Large intestine (tissue), 3 donors: ENCODE data around the gene CBLIF. TPM values are rescaled to one million over a fixed set of nuclear protein-coding genes. Genes with fewer than 3 reads are reported as not detected.

Source experiments
- DNase-seq, 2 donors: peaks; one replicate each; pipeline versions ENCODE4 v3.0.0 to v3.0.0-alpha.2; 2013
- H3K27ac ChIP-seq: one replicate; pipeline ENCODE4 v1.5.1; 2013; ENCODE audit warnings: low read length
- H3K27me3 ChIP-seq: 2 replicates; pipeline ENCODE4 v1.6.1; 2013; ENCODE audit warnings: low read length; ENCODE audit not compliant: control insufficient read depth, insufficient read depth
- H3K36me3 ChIP-seq: 2 replicates; pipeline ENCODE4 v1.6.1; 2013; ENCODE audit warnings: low read length; ENCODE audit not compliant: control insufficient read depth, insufficient read depth
- H3K4me1 ChIP-seq: one replicate; pipeline ENCODE4 v1.6.1; 2013; ENCODE audit warnings: low read length; ENCODE audit not compliant: control insufficient read depth, insufficient read depth
- H3K4me3 ChIP-seq: one replicate; pipeline ENCODE4 v1.5.1; 2013; ENCODE audit warnings: low read length
- H3K9me3 ChIP-seq: one replicate; pipeline ENCODE4 v1.6.1; 2013; ENCODE audit warnings: mild to moderate bottlenecking, low read depth, low read length, moderate library complexity; ENCODE audit not compliant: control insufficient read depth
- WGBS: methylation state at CpG from one replicate; pipeline ENCODE4 v1.1.5; 2013; ENCODE audit warnings: low lambda C conversion rate; ENCODE audit not compliant: insufficient coverage; 5-methylcytosine and 5-hydroxymethylcytosine counted together
- polyA plus RNA-seq: library from polyadenylated mRNA; unstranded; fragments of 120-200 nt; gene quantifications from one replicate; pipeline ENCODE4 v1.2.1, GENCODE V29; 2013

The CBLIF gene
- polyA plus RNA-seq, 1 donor: 0.52 TPM

DNA sequence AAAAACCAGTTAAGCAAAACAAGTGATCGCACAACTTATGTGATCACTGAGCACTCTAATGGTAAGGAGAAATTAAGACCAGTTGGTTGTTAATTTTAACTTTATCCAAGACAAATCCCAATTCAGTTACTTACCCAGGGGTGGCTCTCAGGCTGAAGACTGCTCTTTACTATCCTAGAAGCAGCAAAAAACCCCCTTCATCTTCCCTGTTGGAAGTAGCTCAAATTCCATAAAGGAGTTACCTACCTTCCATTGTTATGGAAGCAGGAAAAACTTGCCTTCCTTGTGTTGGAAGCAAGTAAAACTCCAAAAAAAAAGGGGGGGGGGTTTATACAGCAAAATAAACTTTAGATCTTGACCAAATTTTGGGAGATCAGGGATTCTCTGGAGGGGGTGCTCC, 29.5 kb downstream of the CBLIF start:
- Histone ChIP-seq H3K36me3 (no peaks in the 10 kb centered on the region), H3K27ac (no peak overlapping the region)
- 80% methylated on average over 1 of the region's 1 CpG for WGBS

DNA sequence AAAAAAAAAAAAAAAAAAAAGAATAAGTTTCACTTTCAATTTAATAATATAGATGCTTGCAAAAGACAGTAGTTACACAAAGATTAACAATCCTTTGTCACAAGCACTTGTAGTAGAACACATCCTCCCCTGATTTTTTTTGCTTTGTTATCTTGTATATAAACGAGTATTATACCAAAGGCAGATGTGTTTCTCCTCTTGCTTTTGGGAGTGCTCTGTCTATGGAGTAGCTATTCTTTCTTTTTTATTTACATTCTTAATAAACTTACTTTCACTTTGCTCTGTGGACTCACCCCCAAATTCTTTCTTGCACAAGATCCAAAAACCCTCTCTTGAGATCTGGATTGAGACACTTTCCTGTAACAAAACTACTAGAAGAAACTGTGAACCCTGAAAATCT, 31.3 kb downstream of the CBLIF start:
- peak in 1 of 2 donors; percentile 11 for DNase-seq
- Histone ChIP-seq H3K36me3 (no peaks in the 10 kb centered on the region), H3K27me3 (no peaks in the 10 kb centered on the region), H3K27ac (no peak overlapping the region), H3K9me3 (no peaks in the 10 kb centered on the region), H3K4me1 (peaks cover 8% of the 10 kb centered on the region), H3K4me3 (no peak overlapping the region)
- 100% methylated on average over 1 of the region's 1 CpG for WGBS

More for the DNA sequence above, 29.5 kb downstream of the CBLIF start:
- no peaks in the 10 kb centered on the region for H3K27me3 ChIP-seq
- H3K4me1 ChIP-seq: peaks cover 6% of the 10 kb centered on the region
- no peak for DNase-seq
- H3K4me3 ChIP-seq: no peak overlapping the region
- H3K9me3 ChIP-seq: no peaks in the 10 kb centered on the region

DNA sequence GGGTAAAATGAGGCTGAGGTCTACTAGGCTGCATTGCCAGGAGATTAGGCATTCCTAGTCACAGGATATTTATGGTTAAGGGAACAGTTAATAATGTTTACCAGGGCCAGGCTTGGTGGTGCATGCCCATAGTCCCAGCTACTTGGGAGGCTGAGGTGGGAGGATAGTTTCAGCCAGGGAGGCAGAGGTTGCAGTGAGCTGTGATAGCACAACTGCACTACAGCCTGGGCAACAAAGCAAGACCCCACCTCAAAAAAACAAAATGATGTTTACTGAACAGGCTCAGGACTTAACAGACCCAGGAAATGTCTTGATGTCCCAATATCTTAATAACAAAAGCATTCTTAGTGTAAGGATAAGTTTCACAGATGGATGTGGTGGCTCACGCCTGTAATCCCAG, 31.9 kb downstream of the CBLIF start:
- WGBS: no CpG with 5 or more reads among the region's 1 CpG
- H3K9me3 ChIP-seq: no peaks in the 10 kb centered on the region
- peaks cover 2% of the 10 kb centered on the region for H3K36me3 ChIP-seq
- DNase-seq: no peak
- peaks cover 8% of the 10 kb centered on the region for H3K4me1 ChIP-seq
- H3K27ac ChIP-seq: no peak overlapping the region
- H3K27me3 ChIP-seq: no peaks in the 10 kb centered on the region
- H3K4me3 ChIP-seq: no peak overlapping the region

DNA sequence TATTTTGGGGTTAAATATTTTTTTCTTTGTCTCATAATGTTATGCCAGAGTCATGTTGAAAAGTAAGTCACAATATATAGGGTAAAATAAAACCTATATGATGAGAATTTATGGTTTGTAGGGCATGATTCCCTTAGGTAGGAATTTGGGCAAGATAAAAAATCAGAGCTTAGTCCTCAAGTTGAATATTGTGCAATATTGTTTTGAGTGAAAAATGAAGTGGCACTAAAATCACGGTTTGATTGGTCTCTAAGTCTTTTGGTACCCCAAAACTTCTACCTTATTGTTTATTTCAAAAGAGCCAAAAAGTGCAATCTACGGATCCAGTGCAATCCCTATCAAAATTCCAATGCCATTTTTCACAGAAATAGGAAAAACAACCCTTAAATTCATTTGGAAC, 33.1 kb downstream of the CBLIF start:
- no peak for DNase-seq
- Histone ChIP-seq H3K27ac (no peak overlapping the region), H3K4me1 (peaks cover 12% of the 10 kb centered on the region), H3K4me3 (no peak overlapping the region), H3K9me3 (no peaks in the 10 kb centered on the region), H3K27me3 (no peaks in the 10 kb centered on the region), H3K36me3 (peaks cover 9% of the 10 kb centered on the region)
- 83% methylated on average over 1 of the region's 2 CpGs for WGBS

DNA sequence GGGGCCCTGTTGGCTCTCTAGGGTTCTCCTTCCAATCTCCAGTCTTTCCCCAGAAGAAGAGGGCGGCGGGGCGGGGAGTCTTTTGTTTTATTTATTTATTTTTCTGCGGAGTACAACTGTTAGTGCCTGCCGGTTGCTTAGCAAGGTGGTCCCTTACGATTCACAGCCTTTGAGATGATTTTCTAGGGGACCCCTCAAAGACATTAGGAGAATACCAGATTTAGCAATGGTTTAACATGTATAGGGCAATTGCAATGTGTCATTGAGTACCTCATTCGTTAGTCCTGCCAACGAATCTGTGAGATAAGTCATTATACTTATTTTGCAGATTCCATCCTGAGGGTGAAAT, 34.4 kb downstream of the CBLIF start:
- no peak for DNase-seq
- WGBS: 14% methylated on average over 1 of the region's 8 CpGs
- peak overlapping the region; percentile 90 for H3K27ac ChIP-seq

DNA sequence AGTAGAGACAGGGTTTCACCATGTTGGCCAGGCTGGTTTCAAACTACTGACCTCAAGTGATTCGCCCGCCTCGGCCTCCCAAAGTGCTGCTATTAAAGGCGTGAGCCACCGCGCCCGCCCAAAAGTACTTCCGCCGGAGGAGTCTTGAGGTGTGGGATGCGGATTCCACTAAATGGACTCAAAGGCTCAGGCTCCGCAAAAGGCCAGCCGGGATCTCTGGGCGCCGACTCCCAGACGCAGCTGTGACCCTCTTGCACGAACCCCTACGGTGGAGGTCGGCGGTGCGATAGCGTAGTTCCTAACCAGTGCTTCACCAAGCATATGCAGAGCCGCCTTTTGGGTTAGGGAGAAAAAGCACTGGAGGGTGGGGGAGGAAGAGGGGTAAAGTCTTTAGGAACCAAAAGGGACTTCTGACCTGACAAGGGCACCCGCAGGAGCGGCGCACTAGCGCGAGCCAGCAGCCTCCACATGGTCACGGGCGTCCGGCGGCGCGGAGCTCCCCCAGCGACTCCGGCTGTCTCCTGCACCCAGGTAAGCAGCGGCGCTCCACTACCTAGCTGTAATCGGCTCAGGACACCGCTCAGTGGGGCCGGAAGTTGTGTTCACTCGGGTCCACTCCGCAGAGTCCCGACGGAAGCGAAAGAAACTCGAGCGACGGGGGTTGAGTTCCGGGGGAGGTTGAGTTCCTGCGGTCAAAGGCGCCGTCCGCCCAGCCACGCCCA, 34.9 kb downstream of the CBLIF start, which contains the start of gene MRPL16:
Gene MRPL16, minus strand, starts transcription at position 590 of the 722 bp plus-strand sequence. Its CDS starts 120 bp downstream, at position 470.
- Histone ChIP-seq H3K27me3 (no peaks in the 10 kb centered on the region), H3K36me3 (peaks cover 25% of the 10 kb centered on the region), H3K4me1 (peaks cover 14% of the 10 kb centered on the region), H3K9me3 (no peaks in the 10 kb centered on the region), H3K4me3 (peak within 1 kb of the TSS; percentile 99), H3K27ac (peak within 1 kb of the TSS; percentile 90)
- DNase-seq: peak; percentile 92 to 96
- WGBS: no CpG with 5 or more reads among the region's 54 CpGs

More for the DNA sequence above, 34.4 kb downstream of the CBLIF start:
- Histone ChIP-seq H3K36me3 (peaks cover 20% of the 10 kb centered on the region), H3K4me3 (peak overlapping the region; percentile 99), H3K27me3 (no peaks in the 10 kb centered on the region), H3K9me3 (no peaks in the 10 kb centered on the region), H3K4me1 (peaks cover 14% of the 10 kb centered on the region)

DNA sequence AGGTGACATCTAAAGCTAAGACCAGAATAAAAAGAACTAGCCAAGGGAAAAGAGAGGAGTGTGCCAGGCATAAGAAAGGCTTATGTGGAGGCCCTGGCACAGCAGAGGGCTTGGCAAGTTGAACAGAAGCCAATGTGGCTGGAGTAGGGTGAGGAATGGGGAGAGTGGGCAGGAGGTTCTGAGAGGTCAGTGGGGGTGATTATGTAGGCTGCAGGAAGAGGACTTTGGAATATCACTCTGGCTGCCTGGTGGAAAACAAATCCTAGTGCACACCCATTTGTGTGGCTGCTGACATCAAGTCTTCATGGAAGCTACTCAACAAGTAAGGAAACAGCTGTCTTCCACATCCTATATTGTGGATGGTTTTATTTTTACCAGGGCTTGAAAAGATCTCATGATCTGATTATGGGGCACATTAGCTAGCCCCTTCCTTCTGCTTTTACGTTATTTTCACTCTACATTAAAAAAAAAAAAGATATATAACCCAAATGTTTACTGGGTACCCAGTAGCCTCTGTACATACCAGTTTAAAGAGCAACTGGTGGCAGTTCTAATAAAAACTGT, 38.2 kb downstream of the CBLIF start:
- H3K4me3 ChIP-seq: no peak overlapping the region
- H3K4me1 ChIP-seq: peaks cover 17% of the 10 kb centered on the region
- DNase-seq: peak in 1 of 2 donors; percentile 50
- peak overlapping the region; percentile 21 for H3K27ac ChIP-seq
- H3K36me3 ChIP-seq: peaks cover 49% of the 10 kb centered on the region
- WGBS: 86% methylated on average over 1 of the region's 1 CpG
- no peaks in the 10 kb centered on the region for H3K9me3 ChIP-seq
- no peaks in the 10 kb centered on the region for H3K27me3 ChIP-seq

DNA sequence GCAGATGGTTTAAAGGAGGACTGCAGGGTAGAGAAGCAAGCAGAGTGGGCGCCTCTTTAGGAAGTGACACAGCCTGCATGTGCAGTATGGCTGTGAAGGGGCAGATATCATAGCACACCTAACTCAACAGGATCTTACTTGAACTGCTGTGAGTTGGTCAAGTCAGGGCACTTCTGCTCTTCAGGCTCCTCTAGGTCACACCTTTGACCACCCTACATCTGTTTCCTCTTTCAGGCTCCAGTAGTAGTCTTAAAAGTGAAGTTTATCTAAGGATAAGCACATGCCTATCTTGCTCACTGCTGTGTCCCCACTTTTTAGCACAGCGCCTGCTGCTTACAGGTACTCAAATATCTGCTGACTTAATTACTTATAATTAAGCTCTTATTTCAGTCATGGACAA, 41.2 kb downstream of the CBLIF start:
- 100% methylated on average over 1 of the region's 2 CpGs for WGBS
- Histone ChIP-seq H3K4me1 (peaks cover 28% of the 10 kb centered on the region), H3K9me3 (no peaks in the 10 kb centered on the region), H3K27me3 (no peaks in the 10 kb centered on the region), H3K4me3 (no peak overlapping the region), H3K36me3 (peaks cover 64% of the 10 kb centered on the region), H3K27ac (no peak overlapping the region)
- DNase-seq: no peak

DNA sequence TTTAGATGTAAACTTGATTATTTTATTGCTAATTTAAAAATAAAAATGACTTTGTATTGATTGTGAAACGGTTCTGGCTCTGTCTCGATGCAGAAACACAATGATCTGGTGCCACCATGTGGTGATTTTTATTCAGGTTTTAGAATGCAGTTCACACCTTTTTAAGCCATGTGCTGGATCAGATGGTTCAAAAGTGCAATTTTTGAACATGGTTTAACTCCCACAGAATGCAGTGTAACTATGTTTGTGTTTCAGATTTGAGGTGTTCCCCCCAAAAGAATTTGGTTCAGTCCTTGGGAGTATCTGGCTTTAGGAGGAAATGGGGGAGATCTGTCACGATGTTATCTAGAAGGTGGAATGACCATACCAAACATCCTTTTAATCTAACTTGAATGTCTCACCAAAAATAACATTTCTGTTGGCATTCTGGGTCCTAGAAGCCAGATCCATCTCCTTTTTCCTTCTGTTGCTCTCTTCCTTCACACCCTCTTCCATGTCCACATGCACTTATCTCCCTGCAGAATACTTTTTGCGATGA, 42.6 kb downstream of the CBLIF start:
- no peaks in the 10 kb centered on the region for H3K27me3 ChIP-seq
- DNase-seq: peak; percentile 38 to 69
- H3K27ac ChIP-seq: peak overlapping the region; percentile 4
- H3K4me1 ChIP-seq: peaks cover 28% of the 10 kb centered on the region
- no peak overlapping the region for H3K4me3 ChIP-seq
- peaks cover 64% of the 10 kb centered on the region for H3K36me3 ChIP-seq
- no peaks in the 10 kb centered on the region for H3K9me3 ChIP-seq
- no CpG with 5 or more reads among the region's 4 CpGs for WGBS

DNA sequence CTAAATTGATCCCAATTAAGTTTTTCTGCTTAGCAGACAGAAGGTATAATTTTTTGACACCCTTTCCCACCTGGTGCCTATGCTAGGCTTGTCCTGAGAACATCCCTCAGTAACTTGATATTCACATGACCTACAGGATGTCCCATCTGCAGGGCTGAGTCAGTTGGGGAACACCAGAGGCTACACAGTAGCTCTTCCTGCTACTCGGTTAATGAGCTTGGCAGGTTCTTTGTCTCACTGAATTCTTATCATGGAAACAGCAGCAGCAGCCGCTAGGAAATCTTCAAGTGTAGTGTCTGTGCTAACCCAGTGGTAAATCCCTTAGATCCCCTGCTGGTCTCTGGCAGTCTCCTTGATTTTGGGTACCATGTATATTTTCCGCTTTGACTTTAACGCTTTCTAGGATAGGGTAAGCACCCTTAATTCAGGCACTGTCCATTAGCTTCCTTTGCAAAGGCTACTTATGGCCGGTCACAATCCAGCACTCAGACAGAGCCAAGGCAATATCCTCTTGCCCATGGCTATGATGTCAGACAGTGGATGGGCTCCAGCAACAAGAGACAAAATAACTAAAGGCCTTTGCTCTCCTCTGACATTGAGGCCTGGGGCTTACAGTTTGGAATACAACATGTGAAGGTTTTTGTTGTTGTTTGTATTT, 43.2 kb downstream of the CBLIF start:
- peak overlapping the region; percentile 4 for H3K27ac ChIP-seq
- no CpG with 5 or more reads among the region's 5 CpGs for WGBS
- no peak for DNase-seq

More for the DNA sequence above, 43.2 kb downstream of the CBLIF start:
- Histone ChIP-seq H3K4me3 (no peak overlapping the region), H3K27me3 (no peaks in the 10 kb centered on the region), H3K36me3 (peaks cover 65% of the 10 kb centered on the region), H3K4me1 (peaks cover 23% of the 10 kb centered on the region), H3K9me3 (no peaks in the 10 kb centered on the region)
